Posterior vena cava (tissue), 2 donors: ENCODE data around the gene CRB2. TPM values are rescaled to one million over a fixed set of nuclear protein-coding genes. Genes with fewer than 3 reads are reported as not detected.

Source experiments
- DNase-seq: peaks from one replicate; pipeline ENCODE4 v3.0.0-alpha.2; 2020; ENCODE audit warnings: low spot score
- intact Hi-C, 2 donors: fragments of 100-400 bp; cut with DNase I; formaldehyde crosslinking; loops; one replicate each; pipeline versions ENCODE4 v1.14.1 to v1.14.2; 2022 to 2023
- total RNA-seq, 2 donors: library from RNA; stranded (reverse); fragmentation: NEBNext Ultra II Directional; extraction: Animal tissue kit (Norgen Biotek cat#: 25700); gene quantifications; one replicate each; pipeline ENCODE4 v1.2.1, GENCODE V29; 2021
- donor health status: DM: yes; HTN: yes; CAD: no.
- donor health status: DM: yes; HTN: yes; CAD: no.

CRB2 gene
- total RNA-seq, 2 donors from 2014 or later = 0.05 TPM; not detected in 1

GRCh38 chr9:123344192-123344949 lies 11.6 kb upstream of the CRB2 start:
- intact Hi-C loops = loop anchor here in 1 of 2 donors (10.0 kb wide), 1 partner anchor 240 kb away; no protein-coding TSS in a partner anchor

DNA sequence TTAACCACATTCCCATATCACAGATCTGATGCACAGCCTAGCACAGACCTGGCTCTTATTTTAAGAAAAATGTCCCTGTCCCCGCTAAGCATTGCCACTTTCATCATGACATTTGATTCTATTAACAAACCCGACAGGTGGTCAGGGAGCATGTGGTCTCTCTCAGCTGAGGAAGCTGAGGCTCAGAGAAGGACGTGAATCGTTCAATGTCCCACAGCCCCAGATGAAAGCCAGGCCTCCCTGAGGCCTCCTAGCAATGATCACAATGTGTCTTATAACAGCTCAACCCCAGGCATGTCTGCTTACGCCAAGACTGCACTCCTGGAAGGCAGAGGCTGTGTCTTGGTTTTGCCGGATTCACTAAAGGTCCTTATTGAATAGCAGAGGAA lies 10.4 kb upstream of the CRB2 start:
- DNase-seq = no peak
- intact Hi-C loops = loop anchor here (5.0 to 10.0 kb wide), 3 partner anchors 241 to 263 kb away; no protein-coding TSS in a partner anchor

More at GRCh38 chr9:123344192-123344949, 11.6 kb upstream of the CRB2 start:
- DNase-seq = no peak

DNA sequence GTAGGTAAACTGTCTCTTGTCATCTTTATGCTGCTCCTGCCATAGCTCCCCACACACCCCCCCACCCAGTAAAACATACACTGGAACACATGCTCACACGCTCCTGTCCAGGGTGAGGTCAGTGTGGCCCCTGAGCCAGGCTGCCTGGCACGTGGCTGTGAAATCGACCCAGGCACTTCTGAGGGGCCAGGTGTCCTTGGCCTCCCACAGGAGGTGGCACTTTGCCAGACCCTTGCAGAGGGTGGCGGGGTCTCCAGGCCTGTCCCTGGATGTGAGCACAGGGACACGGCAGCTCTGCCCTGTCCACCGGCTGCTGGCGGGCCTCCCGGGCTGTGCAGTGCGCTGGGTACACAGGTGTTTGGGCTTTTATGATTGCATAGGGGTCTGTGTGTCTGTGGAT lies 10.0 kb upstream of the CRB2 start:
- intact Hi-C loops = loop anchor here (5.0 to 10.0 kb wide), 3 partner anchors 241 to 264 kb away; no protein-coding TSS in a partner anchor

DNA sequence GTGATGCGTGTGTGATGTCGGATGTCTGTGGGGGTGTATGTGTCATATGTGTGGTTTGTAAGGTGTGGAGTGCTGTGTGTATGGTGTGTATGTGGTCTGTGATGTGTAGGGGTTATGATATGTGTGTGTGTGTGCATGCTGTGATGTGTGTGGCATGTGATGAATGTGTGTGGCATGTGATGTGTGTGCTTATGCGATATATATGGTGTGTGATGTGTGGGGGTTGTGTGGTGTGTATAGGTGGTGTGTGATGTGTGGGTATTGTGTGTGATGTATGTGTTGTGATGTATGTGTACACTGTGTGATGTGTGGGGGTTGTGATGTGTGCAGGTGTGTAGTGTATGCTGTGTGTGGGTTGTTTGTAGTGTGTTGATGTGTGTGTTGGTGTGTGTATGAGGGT lies 9.2 kb upstream of the CRB2 start:
- intact Hi-C loops = loop anchor here (5.0 to 10.0 kb wide), 3 partner anchors 242 to 265 kb away; no protein-coding TSS in a partner anchor

More for the DNA sequence above, 10.0 kb upstream of the CRB2 start:
- no peak for DNase-seq

GRCh38 chr9:123347289-123348060 lies 8.5 kb upstream of the CRB2 start:
- intact Hi-C loops = loop anchor here (5.0 to 10.0 kb wide), 3 partner anchors 243 to 265 kb away; no protein-coding TSS in a partner anchor
- no peak for DNase-seq

More for the DNA sequence above, 9.2 kb upstream of the CRB2 start:
- DNase-seq = no peak

DNA sequence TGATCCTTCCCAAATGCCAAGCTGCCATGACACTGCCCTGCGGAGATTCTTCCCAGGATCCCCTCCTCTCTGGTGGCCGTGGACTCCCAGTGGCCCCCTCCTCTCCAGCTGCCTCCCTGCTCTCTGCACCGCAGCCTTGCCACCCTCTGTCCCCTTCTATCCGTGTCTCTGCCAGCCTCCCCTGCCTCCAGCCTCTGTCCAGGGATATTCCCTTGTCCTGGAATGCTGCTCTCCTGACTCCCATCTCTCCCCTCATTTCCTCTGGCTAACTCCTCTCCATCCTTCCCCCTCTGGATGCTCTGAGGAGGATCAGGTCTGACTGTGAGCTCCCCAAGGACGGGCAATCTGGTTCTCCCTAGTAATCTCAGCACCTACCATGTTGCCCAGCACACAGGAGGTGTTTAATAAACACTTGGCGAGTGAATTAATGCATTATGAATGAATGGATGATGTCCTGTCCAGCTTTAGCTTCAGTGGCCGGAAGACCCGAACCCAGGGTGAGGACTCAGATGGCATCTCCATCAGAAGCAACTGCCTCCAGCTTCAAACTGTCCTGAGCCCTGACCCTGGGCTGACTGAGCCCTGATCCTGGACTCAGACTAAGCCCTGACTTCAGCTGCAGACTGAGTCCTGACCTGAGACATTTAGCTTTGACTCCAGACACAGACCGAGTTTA lies 7.5 kb upstream of the CRB2 start:
- intact Hi-C loops = loop anchor here (5.0 to 10.0 kb wide), 3 partner anchors 244 to 266 kb away; no protein-coding TSS in a partner anchor
- no peak for DNase-seq

- intact Hi-C loops = loop anchor here (5.0 to 10.0 kb wide), 3 partner anchors 244 to 267 kb away; no protein-coding TSS in a partner anchor
- no peak for DNase-seq
Measured at GRCh38 chr9:123349033-123349432, 7.0 kb upstream of the CRB2 start.

DNA sequence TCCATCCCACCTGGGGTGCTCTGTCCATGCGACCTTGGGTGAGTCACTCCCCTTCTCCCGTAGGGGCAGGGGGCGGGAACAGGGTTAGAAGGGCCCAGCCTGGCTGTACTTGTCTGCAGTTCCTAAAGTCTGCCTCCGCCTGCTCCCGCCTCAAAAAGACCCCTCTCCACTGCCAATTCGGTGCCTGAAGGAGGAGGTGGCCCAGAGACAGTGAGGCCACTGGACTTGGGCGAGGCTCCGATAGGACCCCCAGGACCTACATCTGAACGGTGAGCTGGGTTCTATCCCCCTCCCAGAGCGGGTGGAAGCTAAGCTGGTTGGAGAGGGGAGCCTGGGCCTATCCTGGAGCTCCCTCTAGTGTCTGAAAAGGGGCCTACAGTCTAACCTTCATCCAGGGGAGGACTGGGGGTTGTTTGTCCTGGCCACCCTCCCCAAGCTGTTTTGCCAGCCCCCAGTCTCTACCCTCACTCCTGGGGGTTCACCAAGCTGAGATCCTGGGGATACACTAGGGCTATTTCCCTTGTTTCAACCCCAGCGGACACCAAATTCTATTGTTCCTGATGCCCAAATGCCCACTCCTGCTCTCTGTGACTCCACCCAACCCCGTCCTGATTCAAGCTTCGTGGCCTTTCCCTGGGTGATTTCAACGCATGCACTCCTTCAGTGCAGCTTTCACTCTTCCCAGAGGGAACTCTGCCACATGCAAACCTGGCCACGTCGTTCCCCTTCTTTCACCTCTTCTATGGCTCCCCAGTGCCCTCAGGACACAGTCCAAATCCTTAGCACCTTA lies 6.1 kb upstream of the CRB2 start:
- DNase-seq = no peak
- intact Hi-C loops = loop anchor here (5.0 to 10.0 kb wide), 3 partner anchors 245 to 268 kb away; no protein-coding TSS in a partner anchor

- DNase-seq = no peak
- intact Hi-C loops = no loop called here
Measured at GRCh38 chr9:123350590-123351310, 5.2 kb upstream of the CRB2 start.

DNA sequence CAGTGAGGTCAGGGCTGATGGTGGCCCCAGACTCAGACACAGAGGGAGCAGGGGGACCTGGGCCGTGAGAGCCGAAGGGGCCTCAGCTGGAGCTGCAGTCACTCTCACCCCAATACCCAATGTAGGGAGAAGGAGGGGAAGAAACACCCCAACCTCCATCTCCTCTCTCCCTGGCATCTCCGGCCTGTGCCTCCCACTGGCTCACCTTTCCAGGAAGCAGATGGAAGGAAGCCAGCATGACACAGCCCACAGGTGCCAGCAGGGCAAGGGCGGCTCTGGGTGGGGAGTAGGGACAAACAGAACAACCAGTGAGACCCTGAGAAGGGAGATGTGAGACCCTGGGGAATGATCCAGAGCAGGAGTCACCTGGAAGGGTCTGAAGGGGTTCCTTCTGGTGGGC lies 3.0 kb upstream of the CRB2 start:
- no peak for DNase-seq
- intact Hi-C loops = no loop called here

DNA sequence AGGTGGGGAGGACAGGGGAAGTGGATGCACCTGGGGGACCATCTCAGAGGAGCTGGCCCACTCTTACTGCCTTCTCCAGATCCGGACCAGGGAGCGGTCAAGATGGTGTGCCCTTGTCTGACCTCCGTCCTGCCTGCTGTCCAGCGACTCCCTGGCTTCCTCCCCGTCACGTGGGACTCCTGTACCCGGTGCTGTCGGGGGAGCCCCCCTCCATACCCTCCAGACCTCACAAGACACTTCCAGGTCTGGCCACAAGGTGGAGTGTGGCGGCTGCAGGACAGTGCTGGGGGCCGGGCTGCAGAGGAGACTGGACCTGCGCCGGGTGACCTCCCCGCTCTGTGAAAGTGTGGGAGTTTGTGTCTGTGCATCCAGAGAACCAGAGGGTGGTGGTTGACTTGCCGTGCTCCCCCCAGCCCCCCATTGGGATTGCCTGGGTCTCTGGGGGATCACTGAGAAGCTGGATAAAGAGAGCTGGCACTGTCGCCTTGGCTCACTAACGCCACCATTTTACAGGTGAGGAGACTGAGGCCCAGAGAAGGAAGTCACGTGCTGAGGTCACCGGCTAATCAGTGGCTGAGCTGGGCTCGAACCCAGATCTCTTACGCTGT lies 1.9 kb upstream of the CRB2 start:
- intact Hi-C loops = no loop called here
- no peak for DNase-seq

GRCh38 chr9:123354806-123355508 lies 1.0 kb upstream of the CRB2 start:
- intact Hi-C loops = no loop called here
- no peak for DNase-seq

DNA sequence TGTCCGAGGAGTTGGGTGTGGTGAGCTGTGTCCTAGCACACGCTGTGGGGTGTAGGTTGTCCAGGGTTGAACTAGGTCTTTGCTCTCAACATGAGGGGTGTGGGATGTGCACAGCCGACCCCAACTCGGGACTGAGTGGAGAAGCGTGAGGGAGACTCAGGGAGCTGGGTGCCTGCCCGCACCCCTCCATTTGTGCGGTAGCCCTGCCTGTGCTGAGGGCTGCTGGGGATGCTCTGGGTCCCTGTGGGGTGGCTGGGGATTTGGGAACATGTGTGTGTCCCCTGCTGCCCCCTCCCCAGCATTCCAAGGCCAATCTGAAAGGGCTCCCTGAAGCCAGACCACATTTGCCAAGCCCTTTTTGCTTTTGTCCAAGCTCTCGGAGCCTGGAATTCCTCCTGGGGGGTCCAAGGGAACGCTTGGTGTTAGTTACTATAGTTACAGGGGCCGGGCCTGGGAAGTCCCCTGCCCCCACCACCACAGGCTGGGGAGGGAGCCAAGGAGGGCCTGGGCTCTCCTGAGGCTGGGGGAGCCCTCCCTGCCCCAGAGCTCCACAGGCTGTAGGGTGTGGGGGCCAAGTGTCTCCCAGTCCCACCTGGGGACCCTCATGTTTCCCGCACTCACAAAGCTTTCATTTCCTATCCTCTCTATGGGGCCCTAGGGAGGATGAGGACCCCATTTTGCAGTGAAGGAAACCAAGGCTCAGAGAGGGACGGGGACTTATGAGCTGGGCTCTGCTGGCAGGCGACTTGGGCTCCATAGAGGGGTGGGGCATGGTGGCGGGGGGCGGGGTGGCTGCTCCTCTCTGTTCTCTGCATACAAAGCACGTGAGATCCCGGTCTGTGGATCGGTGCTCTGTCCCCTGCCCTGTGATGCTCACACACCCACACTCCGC lies 1.1 kb downstream of the CRB2 start:
- intact Hi-C loops = no loop called here
- DNase-seq = no peak

DNA sequence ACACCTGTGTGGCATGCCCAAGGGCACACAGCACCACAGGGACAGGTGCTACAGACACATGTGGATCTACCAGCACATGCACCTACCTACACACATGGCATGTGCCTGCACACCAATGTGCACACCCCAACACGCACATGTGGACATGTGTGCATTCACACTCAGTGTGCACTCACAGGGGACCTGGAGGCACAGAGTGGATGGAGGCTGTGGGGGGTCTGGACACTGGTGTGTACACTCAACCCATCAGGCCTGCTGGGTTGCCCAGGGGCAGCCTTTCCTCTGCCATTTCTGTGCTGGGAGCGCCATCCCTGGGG lies 1.7 kb downstream of the CRB2 start:
- intact Hi-C loops = no loop called here
- DNase-seq = no peak

DNA sequence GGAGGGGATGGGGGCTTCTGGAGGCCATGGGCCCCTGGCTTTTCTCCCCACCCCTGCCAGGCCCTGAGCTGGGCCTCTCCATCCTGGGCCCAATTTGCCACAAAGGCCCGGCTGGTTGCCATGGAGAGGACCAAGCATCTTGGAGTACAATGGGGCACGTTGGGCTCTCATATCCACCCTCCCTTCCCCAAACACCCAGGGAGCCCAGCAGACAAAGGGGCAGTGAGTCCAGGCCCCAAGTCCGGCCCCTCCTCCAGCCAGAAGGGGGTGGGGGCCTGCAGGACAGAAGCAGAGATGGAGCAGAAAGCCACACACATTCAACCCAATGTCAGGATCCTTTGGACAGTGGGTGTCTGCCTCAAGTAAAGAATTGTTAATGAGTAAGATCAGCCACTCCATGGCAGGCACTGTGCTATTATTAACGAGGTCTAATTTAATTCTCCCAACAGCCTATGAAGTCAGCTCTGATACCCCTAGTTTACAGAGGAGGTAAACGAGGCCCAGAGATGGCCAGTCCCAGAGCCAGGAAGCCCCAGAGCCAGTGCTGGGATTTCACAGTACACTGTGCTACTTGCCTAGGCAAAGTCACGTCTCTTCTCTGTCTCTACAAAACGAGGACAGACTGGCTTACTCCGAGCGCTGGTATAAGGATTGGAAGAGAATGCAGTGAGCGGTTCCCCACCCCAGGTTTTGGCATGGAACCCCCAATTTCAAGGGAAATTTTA lies 2.3 kb downstream of the CRB2 start:
- intact Hi-C loops = no loop called here
- no peak for DNase-seq

GRCh38 chr9:123359106-123359505 lies 3.1 kb downstream of the CRB2 start:
- no peak for DNase-seq

More at GRCh38 chr9:123359106-123359505, 3.1 kb downstream of the CRB2 start:
- intact Hi-C loops = no loop called here
